Activated T-cell treated with anti-CD3 and anti-CD28 coated beads, Interleukin-2, amount 50 U/mL, for 72 hours (primary cell): ENCODE results near the gene SCNN1B. TPM values are rescaled to one million over a fixed set of nuclear protein-coding genes. Genes with fewer than 3 reads are reported as not detected.

Experiments
- ATAC-seq, 2 donors: fragments of 150-1000 bp; cut with Tn5 transposase; replicated peaks in 1 of 2; 2 replicates each; pipeline ENCODE4 v1.10.0; 2021; ENCODE audit warnings: moderate library complexity in 2 of 2, mild to moderate bottlenecking in 1 of 2
- DNase-seq, 2 donors: peaks; one replicate each; pipeline ENCODE4 v3.0.0; 2021 to 2022; ENCODE audit warnings: mixed read lengths in 1 of 2
- H3K27ac Mint-ChIP-seq: one replicate; pipeline ENCODE4 v1.8.0; 2022; ENCODE audit warnings: mild to moderate bottlenecking, moderate library complexity, mixed read lengths
- H3K27me3 Mint-ChIP-seq: one replicate; pipeline ENCODE4 v1.8.0; 2022; ENCODE audit warnings: low read depth, mixed read lengths
- H3K36me3 Mint-ChIP-seq, 2 donors: one replicate each; pipeline ENCODE4 v1.8.0; 2022; ENCODE audit warnings: mixed read lengths in 2 of 2, mild to moderate bottlenecking in 1 of 2; ENCODE audit not compliant: insufficient read depth in 2 of 2
- H3K4me1 Mint-ChIP-seq: one replicate; pipeline ENCODE4 v1.8.0; 2022; ENCODE audit warnings: low read depth, mixed read lengths
- H3K4me3 Mint-ChIP-seq, 2 donors: one replicate each; pipeline ENCODE4 v1.8.0; 2022; ENCODE audit warnings: mild to moderate bottlenecking in 2 of 2, mixed read lengths in 2 of 2, moderate library complexity in 2 of 2
- H3K9me3 Mint-ChIP-seq, 2 donors: one replicate each; pipeline ENCODE4 v1.8.0; 2022; ENCODE audit warnings: mixed read lengths in 2 of 2
- total RNA-seq, 2 donors: library from RNA; stranded (reverse); gene quantifications; one replicate each; pipeline ENCODE4 v1.2.3, GENCODE V29; 2022

The SCNN1B gene
- total RNA-seq, 2 donors from 2014 or later, result not detected

GRCh38 chr16:23274968-23275367 is 27.1 kb upstream of the SCNN1B start:
- peaks cover 24% of the 10 kb centered on the region for H3K27me3 Mint-ChIP-seq
- H3K9me3 Mint-ChIP-seq, result peaks cover 3 to 6% of the 10 kb centered on the region in 2 donors
- ATAC-seq (no peak), DNase-seq (no peak)
- no peak overlapping the region for H3K4me3 Mint-ChIP-seq
- H3K36me3 Mint-ChIP-seq, result no peaks in the 10 kb centered on the region
- no peaks in the 10 kb centered on the region for H3K4me1 Mint-ChIP-seq
- no peak overlapping the region for H3K27ac Mint-ChIP-seq

- Mint-ChIP-seq H3K4me1 (no peaks in the 10 kb centered on the region), H3K27me3 (peaks cover 24% of the 10 kb centered on the region), H3K4me3 (no peak overlapping the region), H3K27ac (no peak overlapping the region), H3K9me3 (peaks cover 1 to 5% of the 10 kb centered on the region in 2 donors), H3K36me3 (no peaks in the 10 kb centered on the region)
- ATAC-seq (no peak), DNase-seq (no peak)
These were observed 25.3 kb upstream of the SCNN1B start for GRCh38 chr16:23276821-23277220.

GRCh38 chr16:23278031-23278430 is 24.1 kb upstream of the SCNN1B start:
- no peak for ATAC-seq
- peaks cover 24% of the 10 kb centered on the region for H3K27me3 Mint-ChIP-seq

GRCh38 chr16:23279721-23280153 is 22.4 kb upstream of the SCNN1B start:
- H3K36me3 Mint-ChIP-seq, result no peaks in the 10 kb centered on the region
- no peak overlapping the region for H3K4me3 Mint-ChIP-seq
- peaks cover 24% of the 10 kb centered on the region for H3K27me3 Mint-ChIP-seq
- H3K9me3 Mint-ChIP-seq, result peaks cover 0 to 3% of the 10 kb centered on the region in 2 donors
- ATAC-seq (no peak), DNase-seq (no peak)
- no peak overlapping the region for H3K27ac Mint-ChIP-seq
- H3K4me1 Mint-ChIP-seq, result no peaks in the 10 kb centered on the region

More at GRCh38 chr16:23278031-23278430, 24.1 kb upstream of the SCNN1B start:
- Mint-ChIP-seq H3K4me3 (no peak overlapping the region), H3K36me3 (no peaks in the 10 kb centered on the region), H3K9me3 (peaks cover 1 to 3% of the 10 kb centered on the region in 2 donors), H3K27ac (no peak overlapping the region), H3K4me1 (no peaks in the 10 kb centered on the region)
- no peak for DNase-seq

GRCh38 chr16:23280483-23280967 is 21.6 kb upstream of the SCNN1B start:
- DNase-seq, result no peak
- Mint-ChIP-seq H3K4me1 (no peaks in the 10 kb centered on the region), H3K27me3 (peaks cover 17% of the 10 kb centered on the region), H3K27ac (no peak overlapping the region), H3K36me3 (no peaks in the 10 kb centered on the region), H3K4me3 (no peak overlapping the region), H3K9me3 (no peaks in the 10 kb centered on the region)
- ATAC-seq, result no peak

GRCh38 chr16:23282568-23282967 is 19.5 kb upstream of the SCNN1B start:
- Mint-ChIP-seq H3K9me3 (no peaks in the 10 kb centered on the region), H3K4me1 (no peaks in the 10 kb centered on the region), H3K36me3 (no peaks in the 10 kb centered on the region), H3K4me3 (no peak overlapping the region), H3K27ac (no peak overlapping the region), H3K27me3 (peaks cover 8% of the 10 kb centered on the region)
- ATAC-seq (no peak), DNase-seq (no peak)

GRCh38 chr16:23283571-23283970 is 18.5 kb upstream of the SCNN1B start:
- Mint-ChIP-seq H3K9me3 (no peaks in the 10 kb centered on the region), H3K4me3 (no peak overlapping the region), H3K4me1 (no peaks in the 10 kb centered on the region), H3K27ac (no peak overlapping the region), H3K36me3 (no peaks in the 10 kb centered on the region), H3K27me3 (peaks cover under 1% of the 10 kb centered on the region)
- ATAC-seq (no peak), DNase-seq (no peak)

- H3K4me1 Mint-ChIP-seq, result no peaks in the 10 kb centered on the region
- no peaks in the 10 kb centered on the region for H3K36me3 Mint-ChIP-seq
- ATAC-seq (no peak), DNase-seq (no peak)
- H3K27me3 Mint-ChIP-seq, result no peaks in the 10 kb centered on the region
- no peaks in the 10 kb centered on the region for H3K9me3 Mint-ChIP-seq
- no peak overlapping the region for H3K27ac Mint-ChIP-seq
- H3K4me3 Mint-ChIP-seq, result no peak overlapping the region
These were observed 17.5 kb upstream of the SCNN1B start for GRCh38 chr16:23284584-23284983.

- peak in 1 of 2 donors; percentile 74 for ATAC-seq
- Mint-ChIP-seq H3K36me3 (no peaks in the 10 kb centered on the region), H3K4me1 (no peaks in the 10 kb centered on the region), H3K4me3 (peak overlapping the region in 1 of 2 donors; percentile 14), H3K9me3 (no peaks in the 10 kb centered on the region), H3K27me3 (no peaks in the 10 kb centered on the region), H3K27ac (peak overlapping the region; percentile 9)
- DNase-seq, result peak in 1 of 2 donors; percentile 5
These were observed 16.0 kb upstream of the SCNN1B start for GRCh38 chr16:23286131-23286532.

GRCh38 chr16:23288209-23288608 is 13.9 kb upstream of the SCNN1B start:
- H3K4me3 Mint-ChIP-seq, result no peak overlapping the region
- H3K27ac Mint-ChIP-seq, result no peak overlapping the region
- peaks cover 5% of the 10 kb centered on the region for H3K4me1 Mint-ChIP-seq
- DNase-seq (no peak), ATAC-seq (no peak)
- H3K27me3 Mint-ChIP-seq, result no peaks in the 10 kb centered on the region
- no peaks in the 10 kb centered on the region for H3K9me3 Mint-ChIP-seq
- no peaks in the 10 kb centered on the region for H3K36me3 Mint-ChIP-seq

GRCh38 chr16:23288726-23289512 is 13.2 kb upstream of the SCNN1B start:
- H3K4me3 Mint-ChIP-seq, result no peak overlapping the region
- H3K4me1 Mint-ChIP-seq, result peaks cover 6% of the 10 kb centered on the region
- DNase-seq, result no peak
- no peaks in the 10 kb centered on the region for H3K27me3 Mint-ChIP-seq
- ATAC-seq, result no peak
- H3K9me3 Mint-ChIP-seq, result no peaks in the 10 kb centered on the region
- no peak overlapping the region for H3K27ac Mint-ChIP-seq
- H3K36me3 Mint-ChIP-seq, result no peaks in the 10 kb centered on the region

- H3K36me3 Mint-ChIP-seq, result no peaks in the 10 kb centered on the region
- H3K4me3 Mint-ChIP-seq, result no peak overlapping the region
- ATAC-seq (no peak), DNase-seq (no peak)
- no peaks in the 10 kb centered on the region for H3K9me3 Mint-ChIP-seq
- no peak overlapping the region for H3K27ac Mint-ChIP-seq
- H3K4me1 Mint-ChIP-seq, result peaks cover 6% of the 10 kb centered on the region
- H3K27me3 Mint-ChIP-seq, result peaks cover 12% of the 10 kb centered on the region
These were observed 11.7 kb upstream of the SCNN1B start for GRCh38 chr16:23290189-23291062.

- H3K4me1 Mint-ChIP-seq, result peaks cover 6% of the 10 kb centered on the region
- H3K36me3 Mint-ChIP-seq, result no peaks in the 10 kb centered on the region
- no peak overlapping the region for H3K27ac Mint-ChIP-seq
- peak in 1 of 2 donors; percentile 61 for ATAC-seq
- no peak for DNase-seq
- H3K9me3 Mint-ChIP-seq, result no peaks in the 10 kb centered on the region
- no peak overlapping the region for H3K4me3 Mint-ChIP-seq
- H3K27me3 Mint-ChIP-seq, result peaks cover 23% of the 10 kb centered on the region
These were observed 9.1 kb upstream of the SCNN1B start for GRCh38 chr16:23293016-23293415.
